ENCODE data around the gene STK32A.

DNA sequence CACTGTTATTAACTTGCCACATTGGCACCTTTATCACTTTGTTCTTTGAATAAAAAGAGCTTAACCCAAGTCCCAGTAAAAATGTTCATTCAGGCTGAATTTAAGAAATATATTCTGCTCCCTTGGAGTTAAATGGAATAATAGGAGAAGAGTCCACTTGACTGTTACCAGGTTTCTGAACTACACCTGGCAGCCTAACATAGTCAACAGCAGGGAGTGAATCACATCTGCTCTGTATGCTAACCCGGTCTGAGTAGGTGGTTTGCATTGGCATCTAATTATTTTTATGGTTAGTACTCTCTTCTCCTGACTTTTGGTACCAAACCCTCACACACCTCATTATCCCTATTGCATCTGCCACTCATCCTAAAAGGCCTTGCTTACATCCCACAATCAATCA is 86.7 kb downstream of the STK32A start:
- TF ChIP-seq, protein P1, sequence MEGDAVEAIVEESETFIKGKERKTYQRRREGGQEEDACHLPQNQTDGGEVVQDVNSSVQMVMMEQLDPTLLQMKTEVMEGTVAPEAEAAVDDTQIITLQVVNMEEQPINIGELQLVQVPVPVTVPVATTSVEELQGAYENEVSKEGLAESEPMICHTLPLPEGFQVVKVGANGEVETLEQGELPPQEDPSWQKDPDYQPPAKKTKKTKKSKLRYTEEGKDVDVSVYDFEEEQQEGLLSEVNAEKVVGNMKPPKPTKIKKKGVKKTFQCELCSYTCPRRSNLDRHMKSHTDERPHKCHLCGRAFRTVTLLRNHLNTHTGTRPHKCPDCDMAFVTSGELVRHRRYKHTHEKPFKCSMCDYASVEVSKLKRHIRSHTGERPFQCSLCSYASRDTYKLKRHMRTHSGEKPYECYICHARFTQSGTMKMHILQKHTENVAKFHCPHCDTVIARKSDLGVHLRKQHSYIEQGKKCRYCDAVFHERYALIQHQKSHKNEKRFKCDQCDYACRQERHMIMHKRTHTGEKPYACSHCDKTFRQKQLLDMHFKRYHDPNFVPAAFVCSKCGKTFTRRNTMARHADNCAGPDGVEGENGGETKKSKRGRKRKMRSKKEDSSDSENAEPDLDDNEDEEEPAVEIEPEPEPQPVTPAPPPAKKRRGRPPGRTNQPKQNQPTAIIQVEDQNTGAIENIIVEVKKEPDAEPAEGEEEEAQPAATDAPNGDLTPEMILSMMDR (IDR thresholded peaks at IDR 0.05): no peak
- TF ChIP-seq POLR2A (IDR thresholded peaks at IDR 0.05): no peak
